Measurements from ENCODE around the gene RNF13.
A peak's percentile ranks its signal among the peaks of the same experiment; 100 is the strongest.
"Not testable (repeated sequence)": the region's sequence is repeated elsewhere in the genome, so short reads cannot be mapped to it uniquely, and the experiment has no call there.

RNF13 gene

DNA sequence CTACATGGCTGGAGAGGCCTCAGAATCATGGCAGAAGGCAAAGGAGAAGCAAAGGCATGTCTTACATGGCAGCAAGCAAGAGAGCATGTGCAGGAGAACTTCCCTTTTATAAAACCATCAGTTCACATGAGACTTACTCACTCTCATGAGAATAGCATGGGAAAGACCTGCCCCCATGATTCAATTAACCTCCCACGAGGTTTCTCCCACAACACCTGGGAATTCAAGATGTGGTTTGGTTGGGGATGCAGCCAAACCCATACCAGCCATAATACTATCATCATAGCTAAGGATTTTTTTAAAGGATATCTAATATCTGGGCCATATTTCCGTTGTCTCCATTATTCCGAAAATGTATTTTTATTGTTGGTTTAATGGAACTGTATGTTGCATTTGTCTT lies 26.5 kb downstream of the RNF13 start:
- DNase-seq (ENCODE audit: low read depth in 3 of 3): not testable (repeated sequence)

DNA sequence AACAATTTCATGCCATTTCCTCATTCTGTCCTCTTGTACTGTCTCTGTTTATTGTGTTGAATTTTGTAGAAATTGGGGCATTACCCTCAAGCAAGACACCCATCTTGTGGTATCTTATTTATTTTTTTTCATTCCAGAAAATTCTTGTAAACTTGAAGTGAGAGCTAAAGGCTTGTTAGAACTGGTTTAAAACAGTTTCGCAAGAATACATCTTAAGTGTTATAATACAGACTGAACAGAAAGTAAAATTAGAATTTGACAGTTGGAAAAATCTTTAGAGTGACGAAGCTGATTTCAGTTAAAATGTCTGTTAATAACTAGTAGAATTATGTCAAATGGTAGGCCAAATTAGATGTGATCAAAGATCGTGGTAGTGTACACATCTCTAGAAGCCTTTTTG lies 26.9 kb downstream of the RNF13 start:
- no peak for DNase-seq (ENCODE audit: low read depth in 3 of 3)

DNA sequence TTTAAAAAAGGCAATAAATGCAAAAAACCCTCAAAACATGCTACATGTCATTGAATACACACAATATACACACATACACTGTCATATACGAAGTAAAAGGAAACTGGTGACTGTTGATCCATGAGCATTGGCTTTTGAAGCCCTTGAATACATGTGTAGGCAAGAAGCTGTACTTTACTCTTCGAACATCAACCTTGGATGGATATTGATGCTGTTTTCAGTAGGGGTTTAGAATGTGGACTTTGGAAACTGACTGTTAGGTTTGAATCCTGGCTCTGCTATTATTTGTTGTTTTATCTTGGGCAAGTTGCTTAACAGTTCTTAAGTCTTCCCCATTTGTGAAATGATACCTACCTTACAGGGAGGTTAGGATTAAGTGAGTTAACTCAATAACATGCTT lies 30.5 kb downstream of the RNF13 start:
- DNase-seq (ENCODE audit: low read depth in 3 of 3): no peak

DNA sequence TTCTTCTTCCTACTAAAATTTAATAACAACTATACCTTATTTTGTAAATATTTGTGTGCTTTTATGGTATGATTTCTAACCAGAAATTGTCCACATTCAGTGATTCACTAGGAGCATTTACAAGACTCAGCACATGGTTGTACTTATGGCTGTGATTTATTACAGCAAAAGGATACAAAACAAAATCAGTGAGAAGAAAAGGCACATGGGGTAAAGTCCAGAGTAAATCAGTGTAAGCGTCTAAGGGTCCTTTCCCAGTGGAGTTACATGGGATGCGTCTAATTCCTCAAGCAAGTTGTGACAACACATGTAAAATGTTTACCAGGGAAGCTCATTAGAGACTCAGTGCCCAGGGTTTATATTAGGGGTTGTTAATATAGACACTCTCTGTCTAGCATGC lies 31.1 kb downstream of the RNF13 start:
- no peak for DNase-seq (ENCODE audit: low read depth in 3 of 3)

DNA sequence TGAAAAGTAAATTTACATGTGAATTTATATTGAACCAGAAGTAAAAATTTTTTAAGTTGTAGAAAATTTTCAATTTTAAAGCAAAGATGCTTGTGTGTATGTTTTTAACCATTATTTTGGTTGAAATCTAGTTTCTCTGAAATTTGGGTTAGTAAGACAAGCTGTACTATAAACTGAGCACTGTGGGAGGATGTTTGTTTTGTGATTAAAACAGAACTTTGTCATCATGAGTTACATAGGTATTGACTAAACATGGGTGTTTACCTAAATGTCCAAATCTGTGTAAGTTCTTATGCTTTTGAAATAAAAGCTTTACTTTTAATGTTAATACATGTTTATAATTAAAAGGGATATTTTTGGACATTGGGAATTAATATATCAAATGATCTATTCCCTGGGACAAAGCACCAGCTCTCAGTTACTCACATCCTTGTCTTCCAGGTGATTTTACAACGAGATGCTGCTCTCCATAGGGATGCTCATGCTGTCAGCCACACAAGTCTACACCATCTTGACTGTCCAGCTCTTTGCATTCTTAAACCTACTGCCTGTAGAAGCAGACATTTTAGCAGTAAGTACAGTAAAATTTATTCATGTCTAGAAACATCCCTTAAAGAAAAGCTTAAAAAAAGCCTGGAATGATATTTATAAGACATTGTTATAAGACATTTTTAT lies 32.7 kb downstream of the RNF13 start:
- no peak for DNase-seq (ENCODE audit: low read depth in 3 of 3)

DNA sequence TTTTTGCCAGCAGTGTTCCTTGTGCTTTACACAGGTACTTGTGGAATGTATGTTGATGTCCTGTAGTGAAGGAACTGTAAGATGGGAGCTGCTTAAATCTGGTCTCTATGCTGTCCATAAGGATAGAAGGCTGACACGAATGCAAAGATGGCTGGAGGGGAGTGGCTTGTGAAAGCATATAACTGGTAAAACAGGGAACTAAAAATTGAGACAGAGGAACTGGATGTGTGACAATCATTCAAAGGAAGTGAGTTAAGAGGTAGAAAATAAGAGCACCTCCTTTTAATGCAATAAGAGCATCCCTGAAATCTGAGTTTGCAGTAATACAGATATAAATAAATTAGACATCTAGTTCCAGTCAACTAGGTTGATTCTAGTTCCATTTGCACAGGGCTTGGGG lies 35.2 kb downstream of the RNF13 start:
- no peak for DNase-seq (ENCODE audit: low read depth in 3 of 3)

DNA sequence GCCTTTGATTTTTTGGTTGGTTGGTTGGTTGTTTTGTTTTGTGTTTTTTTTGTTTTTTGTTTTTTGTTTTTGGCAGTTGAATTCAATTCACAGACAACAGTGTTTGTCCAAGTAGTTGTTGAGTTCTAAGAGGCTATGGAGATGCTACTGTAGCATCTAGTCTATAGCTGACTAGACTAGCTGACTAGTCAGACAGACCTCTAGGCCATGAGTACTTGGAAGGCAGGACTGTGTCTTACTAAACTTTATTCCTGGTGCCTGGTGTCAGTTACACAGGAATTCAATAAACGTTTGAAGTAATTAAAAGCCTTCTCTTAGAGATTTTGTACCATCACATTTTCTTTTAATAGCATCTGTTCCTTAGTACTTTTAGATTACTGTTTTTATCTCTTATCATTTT lies 35.7 kb downstream of the RNF13 start:
- DNase-seq (ENCODE audit: low read depth in 3 of 3): no peak

DNA sequence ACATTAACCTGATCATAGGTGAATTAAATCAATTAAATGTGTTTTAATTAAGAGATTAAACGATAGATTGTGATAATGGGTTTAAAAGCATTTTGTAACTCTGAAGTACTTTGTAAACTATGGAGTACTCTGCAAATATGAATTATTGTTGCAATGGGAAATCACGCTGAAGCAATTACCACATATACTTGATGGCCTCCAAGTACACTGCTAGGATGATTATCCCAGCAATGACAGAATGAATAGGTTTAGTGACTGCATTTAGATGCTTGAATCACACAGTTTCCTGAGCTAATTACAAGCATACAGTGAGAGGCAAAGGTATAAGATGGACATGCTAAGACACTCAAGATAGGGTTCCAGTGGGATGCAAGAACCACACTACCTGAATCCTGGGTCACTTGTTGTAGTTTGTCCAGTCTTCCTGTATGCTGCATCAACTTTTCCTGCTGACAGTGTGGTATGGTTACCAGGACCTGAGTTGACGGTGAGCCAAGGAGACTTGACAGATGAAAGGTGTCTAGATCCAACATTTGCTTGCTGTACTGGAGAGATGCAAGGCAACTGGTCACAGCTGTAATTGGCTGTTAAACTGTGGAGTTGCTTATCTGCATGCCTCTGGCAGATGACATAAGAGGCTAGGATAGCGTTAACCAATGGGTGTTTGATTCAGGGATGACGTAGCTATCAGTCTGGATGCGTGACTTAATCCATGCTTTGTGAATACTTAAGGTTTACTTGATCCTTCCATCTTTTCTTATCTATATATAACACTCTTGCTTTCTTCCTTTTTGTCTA lies 38.0 kb downstream of the RNF13 start:
- no peak for DNase-seq (ENCODE audit: low read depth in 3 of 3)

DNA sequence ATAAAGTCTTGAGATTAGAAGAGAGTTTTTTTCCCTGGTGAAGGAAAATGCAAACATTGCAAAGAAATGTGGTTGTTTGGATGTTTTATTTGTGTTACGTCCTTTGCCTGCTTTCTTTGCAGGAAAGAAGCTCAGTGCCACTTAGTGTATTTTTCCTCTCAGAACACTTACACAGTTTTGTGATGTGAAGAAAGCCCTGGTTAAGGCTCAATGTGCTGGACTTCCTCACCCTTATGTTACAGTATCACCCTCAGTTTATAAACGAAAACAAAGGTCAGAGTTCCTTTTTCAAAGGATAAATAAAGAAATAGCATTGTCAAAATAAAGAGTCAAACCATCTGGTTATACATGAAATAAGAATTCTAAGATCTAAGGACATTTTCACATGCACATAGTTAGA lies 45.9 kb downstream of the RNF13 start:
- DNase-seq (ENCODE audit: low read depth in 3 of 3): no peak

DNA sequence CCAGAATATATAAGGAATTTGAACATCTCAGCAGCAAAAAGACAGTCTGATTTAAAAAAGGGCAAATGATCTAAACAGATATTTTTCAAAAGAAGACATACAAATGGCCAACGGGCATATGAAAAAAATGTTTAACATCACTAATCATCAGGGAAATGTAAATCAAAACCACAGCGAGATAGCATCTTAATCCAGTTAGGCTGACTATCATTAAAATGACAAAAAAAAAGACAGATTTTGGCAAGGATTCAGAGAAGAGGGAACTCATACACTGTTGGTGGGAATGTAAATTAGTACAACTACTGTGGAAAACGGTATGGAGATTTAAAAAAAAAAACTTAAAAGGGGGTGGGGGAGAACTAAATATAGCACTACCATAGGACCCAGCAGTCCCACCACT lies 47.9 kb downstream of the RNF13 start:
- no peak for DNase-seq (ENCODE audit: low read depth in 3 of 3)

DNA sequence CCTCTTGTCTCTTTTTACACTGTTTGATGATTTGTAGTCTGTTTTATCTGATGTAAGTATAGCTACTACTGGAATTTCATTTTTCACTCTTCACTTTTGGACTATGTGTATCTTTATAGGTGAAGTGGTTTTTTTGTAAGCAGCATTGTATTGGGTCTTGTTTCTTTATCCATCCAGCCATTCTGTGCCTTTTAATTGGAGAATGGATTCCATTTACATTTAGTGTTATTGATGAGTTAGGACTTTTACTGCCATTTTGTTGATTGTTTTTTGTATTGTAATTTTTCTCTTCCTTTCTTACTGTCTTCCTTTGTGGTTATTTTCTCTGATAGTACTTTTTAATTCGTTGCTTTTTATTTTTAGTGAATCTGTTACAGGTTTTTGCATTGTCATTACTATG lies 54.5 kb downstream of the RNF13 start:
- DNase-seq (ENCODE audit: low read depth in 3 of 3): no peak

DNA sequence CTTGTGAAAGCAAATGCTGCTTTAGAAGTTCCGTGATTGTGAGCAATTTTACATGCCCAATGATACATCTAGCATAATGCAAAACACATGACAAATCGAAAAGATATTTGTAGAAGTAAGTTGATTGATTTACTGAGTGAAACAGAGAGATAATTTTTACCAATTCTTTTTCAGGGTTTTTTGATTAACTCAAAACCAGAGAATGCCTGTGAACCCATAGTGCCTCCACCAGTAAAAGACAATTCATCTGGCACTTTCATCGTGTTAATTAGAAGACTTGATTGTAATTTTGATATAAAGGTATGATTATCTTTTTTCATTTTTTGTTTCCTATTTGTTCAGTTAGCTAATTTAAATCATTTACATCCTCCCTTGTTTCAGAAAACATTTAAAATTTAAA lies 58.8 kb downstream of the RNF13 start:
- no peak for DNase-seq (ENCODE audit: low read depth in 3 of 3)

DNA sequence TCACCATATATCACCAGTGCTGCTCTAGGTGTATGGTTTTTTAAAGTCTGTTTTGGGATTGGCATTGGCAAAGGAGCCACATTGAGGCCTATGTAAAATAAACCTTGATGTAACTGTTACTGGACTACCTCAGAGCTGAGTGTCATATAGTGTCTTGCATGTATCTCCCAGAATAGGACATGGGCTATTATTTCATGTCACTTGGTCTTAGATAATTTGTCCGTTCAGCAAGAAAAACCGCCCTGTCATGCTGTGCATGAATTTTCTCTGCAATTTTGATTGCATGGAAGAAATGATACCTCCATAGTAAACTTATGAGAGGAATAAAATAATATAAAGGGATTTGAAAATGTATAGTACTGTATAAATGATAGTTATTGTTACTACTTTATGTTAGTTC lies 59.6 kb downstream of the RNF13 start:
- no peak for DNase-seq (ENCODE audit: low read depth in 3 of 3)

DNA sequence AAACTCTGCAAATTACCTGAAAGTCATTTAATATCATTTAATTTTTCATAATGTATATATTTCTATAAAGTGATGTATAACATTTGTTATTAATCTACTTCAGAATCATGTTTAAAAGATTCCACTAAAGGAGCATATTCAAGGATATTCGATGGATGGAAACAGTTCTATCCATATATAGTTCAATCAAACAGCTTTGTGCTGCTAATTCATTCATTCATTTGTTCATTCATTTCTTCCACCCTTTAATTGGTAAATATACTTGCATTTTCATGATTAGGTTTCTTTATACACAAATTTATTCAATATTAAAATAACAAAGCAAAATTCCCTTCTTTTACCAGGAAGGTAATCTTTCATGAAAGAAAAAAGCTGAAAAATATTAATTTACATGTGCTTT lies 64.7 kb downstream of the RNF13 start:
- no peak for DNase-seq (ENCODE audit: low read depth in 3 of 3)

DNA sequence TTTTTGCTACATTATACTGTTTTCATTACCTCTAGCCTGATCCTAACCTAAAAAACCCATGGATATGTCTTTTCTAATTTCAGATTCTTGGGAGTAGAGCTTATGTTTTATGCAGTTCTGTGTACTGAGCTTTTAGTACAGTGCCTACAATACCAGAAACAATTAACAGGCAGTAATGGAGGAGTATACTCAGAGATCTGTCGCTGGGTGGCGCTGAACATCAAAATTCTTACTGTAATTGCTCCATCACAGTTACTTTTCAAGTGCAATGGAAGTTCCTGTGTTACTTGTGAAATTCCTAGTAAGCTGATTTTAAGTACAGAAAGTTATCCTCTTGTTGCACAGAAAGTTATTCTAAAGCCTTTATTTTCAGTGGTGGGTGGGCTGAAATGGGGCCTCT lies 66.9 kb downstream of the RNF13 start:
- peak in 1 of 3 donors; percentile 17 for DNase-seq (ENCODE audit: low read depth in 3 of 3)

DNA sequence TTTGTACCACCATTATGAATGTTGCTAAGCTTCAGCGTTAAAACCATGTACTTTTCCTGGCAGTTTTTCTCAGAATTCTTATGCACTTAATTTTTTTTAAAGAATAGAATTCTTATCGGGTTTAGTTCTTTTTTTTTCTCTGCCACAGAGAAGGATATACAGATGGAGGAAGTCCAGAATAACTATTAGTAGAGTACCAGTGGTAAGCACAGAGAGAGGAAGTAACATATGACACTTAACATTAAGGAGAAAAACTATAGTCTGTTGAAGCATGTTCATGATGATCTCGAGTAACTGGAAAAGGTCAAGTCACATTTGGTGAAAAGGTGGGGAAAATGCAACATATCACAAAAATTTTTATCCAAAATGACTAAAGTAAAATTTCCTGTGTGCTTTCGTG lies 68.9 kb downstream of the RNF13 start:
- DNase-seq (ENCODE audit: low read depth in 3 of 3): no peak

DNA sequence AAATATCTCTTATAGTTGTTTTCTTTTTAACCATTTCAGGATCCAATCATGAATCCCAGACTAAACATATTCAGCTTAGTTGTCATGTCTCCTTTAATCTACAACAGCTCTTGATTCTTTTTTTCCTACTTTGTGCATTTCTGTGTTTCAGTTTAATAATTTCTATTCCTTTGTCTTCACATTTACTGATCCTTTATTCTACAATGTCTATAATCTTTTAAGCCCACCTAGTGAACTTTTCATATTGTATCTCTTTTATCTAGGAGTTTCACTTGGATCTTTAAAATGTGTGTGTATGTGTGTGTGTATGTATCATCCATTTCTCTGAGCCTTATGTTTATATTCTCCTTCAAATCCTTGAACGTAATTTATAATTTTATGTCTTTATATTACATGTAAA lies 70.1 kb downstream of the RNF13 start:
- DNase-seq (ENCODE audit: low read depth in 3 of 3): no peak

DNA sequence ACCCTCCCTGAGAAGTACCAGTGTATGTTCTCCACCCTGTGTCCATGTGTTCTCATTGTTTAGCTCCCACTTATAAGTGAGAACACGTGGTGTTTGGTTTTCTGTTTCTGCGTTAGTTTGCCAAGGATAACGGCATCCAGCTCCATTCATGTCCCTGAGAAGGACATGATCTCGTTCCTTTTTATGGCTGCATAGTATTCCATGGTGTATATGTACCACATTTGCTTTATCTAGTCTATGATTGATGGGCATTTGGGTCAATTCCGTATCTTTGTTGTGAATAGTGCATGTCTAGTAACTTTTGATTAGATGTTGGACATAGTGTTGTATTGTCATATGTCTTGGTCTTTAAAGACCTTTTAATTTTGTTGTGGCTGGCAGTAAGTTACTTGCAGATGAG lies 70.8 kb downstream of the RNF13 start:
- not testable (repeated sequence) for DNase-seq (ENCODE audit: low read depth in 3 of 3)

DNA sequence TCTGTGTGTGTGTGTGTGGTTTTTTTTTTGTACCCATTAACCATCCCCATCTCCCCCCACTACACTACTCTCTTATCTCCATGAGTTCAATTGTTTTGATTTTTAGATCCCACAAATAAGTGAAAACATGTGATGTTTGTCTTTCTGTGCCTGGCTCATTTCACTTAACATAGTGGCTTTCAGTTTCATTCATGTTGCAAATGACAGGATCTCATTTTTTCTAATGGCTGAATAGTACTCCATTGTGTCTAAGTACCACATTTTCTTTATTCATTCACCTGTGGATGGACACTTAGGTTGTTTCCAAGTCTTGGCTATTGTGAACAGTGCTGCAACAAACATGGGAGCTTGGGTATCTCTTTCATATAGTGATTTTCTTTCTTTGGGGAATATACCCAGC lies 71.8 kb downstream of the RNF13 start:
- not testable (repeated sequence) for DNase-seq (ENCODE audit: low read depth in 3 of 3)

DNA sequence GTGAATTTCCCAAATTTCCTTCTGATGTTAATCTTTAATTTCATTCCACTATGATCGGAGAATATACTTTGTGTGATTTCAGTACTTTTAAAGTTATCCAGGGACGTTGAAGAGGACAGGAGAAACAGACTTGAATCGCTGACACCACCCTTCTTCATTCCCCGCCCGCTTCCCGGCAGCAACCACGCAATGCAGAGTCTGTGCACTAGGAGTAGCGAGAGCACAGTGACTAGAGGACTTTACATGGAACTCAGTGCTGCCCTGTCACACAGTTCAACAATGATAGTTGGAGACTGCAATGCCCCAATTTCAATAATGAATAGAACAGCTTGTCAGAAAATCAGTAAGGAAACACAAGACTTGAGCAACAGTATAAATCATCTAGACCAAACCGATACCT lies 73.9 kb downstream of the RNF13 start:
- no peak for DNase-seq (ENCODE audit: low read depth in 3 of 3)

DNA sequence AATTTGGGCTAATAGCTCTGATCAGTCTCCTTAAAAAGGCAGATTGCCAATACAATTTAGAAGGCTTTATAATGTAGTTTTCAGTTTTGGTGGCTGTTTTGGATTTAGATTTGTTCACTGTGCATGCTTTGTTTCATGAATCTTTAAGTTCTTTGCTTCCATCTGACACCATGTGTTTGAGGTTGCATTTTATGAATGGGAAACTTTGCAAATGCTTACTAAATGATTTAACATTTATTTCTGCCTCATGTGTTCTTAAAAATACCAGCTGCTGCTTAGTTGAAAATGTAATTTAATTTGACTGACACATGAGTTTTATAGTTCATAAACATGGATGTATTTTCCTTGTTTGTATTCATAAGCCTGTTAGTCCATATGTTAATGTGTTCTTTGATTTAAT lies 78.6 kb downstream of the RNF13 start:
- no peak for DNase-seq (ENCODE audit: low read depth in 3 of 3)

DNA sequence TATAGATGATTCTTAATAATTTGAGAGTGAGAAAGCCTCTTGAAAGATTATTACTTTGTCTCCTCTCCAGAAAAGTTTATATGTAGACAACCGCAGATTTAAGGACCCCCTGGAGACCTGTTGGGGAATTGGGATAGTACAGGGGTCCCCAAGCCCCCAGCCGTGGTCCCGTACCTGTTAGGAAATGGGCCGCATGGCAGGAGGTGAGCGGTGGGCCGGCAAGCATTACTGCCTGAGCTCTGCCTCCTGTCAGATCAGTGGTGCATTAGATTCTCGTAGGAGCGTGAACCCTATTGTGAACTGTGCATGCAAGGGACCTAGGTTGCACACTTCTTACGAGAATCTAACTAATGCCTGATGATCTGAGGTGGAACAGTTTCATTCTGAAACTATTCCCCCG lies 79.4 kb downstream of the RNF13 start:
- DNase-seq (ENCODE audit: low read depth in 3 of 3): no peak

DNA sequence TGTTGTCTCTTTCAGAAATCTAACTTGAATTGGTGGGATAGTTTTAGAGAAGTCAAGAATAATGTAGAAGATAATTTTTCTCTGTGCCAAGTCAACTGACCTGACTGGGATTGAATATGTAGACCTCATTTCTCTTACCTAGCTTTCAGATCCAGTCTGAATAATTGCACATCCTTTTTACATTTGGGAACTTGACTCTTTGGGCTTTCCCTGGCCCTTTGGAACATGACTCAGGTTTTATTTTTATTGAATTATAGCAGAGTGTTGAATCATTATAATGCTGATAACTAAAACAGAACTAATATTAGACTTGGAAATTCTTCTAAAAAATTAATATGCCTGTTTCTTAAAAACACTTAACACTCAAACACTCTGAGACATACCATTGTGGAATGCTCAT lies 81.2 kb downstream of the RNF13 start:
- DNase-seq (ENCODE audit: low read depth in 3 of 3): no peak

DNA sequence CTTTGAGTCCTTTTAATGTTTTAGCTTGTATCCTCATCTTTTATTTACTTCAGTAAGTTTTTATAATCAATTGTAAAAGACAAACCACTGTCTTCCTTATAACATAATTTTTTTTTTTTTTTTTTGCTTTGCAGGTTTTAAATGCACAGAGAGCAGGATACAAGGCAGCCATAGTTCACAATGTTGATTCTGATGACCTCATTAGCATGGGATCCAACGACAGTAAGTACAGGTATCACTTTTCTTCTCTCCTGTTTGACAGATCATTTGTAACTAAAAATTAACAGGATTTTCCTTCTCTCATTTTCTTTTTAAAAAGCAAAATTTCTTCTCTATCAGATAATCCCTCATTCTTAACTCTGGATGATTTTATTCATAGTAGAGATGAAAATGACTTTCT lies 82.3 kb downstream of the RNF13 start:
- DNase-seq (ENCODE audit: low read depth in 3 of 3): no peak
